ENCODE results near the gene PLOD1.

- TF ChIP-seq SP1 (IDR thresholded peaks at IDR 0.05), result no peak
- TF ChIP-seq SP1 (CRISPR knock-in tag; IDR thresholded peaks at IDR 0.05), result no peak
- TF ChIP-seq RCOR2 (CRISPR knock-in tag; IDR thresholded peaks at IDR 0.05), result no peak
- no peak for TF ChIP-seq CTCF (CRISPR knock-in tag; IDR thresholded peaks at IDR 0.05)
- TF ChIP-seq ZNF225 (CRISPR knock-in tag; IDR thresholded peaks at IDR 0.05), result no peak
- TF ChIP-seq SAFB2 (CRISPR knock-in tag; IDR thresholded peaks at IDR 0.05; ENCODE audit: borderline replicate concordance, low read depth), result no peak
- TF ChIP-seq ZNF3 (CRISPR knock-in tag; IDR thresholded peaks at IDR 0.05), result no peak
- no peak for TF ChIP-seq EHMT2 (IDR thresholded peaks at IDR 0.05; ENCODE audit: borderline replicate concordance, low read depth, low read length)
- no peak for TF ChIP-seq KIAA2018 (CRISPR knock-in tag; IDR thresholded peaks at IDR 0.05; ENCODE audit: borderline replicate concordance)
- TF ChIP-seq CREM (IDR thresholded peaks at IDR 0.05), result no peak
- TF ChIP-seq CREM (CRISPR knock-in tag; IDR thresholded peaks at IDR 0.05), result no peak
- TF ChIP-seq SKIL (CRISPR knock-in tag; IDR thresholded peaks at IDR 0.05; ENCODE audit: borderline replicate concordance), result no peak
Measured at GRCh38 chr1:11931845-11932244, 2.7 kb upstream of the PLOD1 start.
